ENCODE measurements around the gene PIP5K1B. TPM values are rescaled to one million over a fixed set of nuclear protein-coding genes. Genes with fewer than 3 reads are reported as not detected.

Gene PIP5K1B
- total and polyA plus RNA-seq, 2 experiments from 2014 or later = 3.2 to 5.0 TPM

DNA sequence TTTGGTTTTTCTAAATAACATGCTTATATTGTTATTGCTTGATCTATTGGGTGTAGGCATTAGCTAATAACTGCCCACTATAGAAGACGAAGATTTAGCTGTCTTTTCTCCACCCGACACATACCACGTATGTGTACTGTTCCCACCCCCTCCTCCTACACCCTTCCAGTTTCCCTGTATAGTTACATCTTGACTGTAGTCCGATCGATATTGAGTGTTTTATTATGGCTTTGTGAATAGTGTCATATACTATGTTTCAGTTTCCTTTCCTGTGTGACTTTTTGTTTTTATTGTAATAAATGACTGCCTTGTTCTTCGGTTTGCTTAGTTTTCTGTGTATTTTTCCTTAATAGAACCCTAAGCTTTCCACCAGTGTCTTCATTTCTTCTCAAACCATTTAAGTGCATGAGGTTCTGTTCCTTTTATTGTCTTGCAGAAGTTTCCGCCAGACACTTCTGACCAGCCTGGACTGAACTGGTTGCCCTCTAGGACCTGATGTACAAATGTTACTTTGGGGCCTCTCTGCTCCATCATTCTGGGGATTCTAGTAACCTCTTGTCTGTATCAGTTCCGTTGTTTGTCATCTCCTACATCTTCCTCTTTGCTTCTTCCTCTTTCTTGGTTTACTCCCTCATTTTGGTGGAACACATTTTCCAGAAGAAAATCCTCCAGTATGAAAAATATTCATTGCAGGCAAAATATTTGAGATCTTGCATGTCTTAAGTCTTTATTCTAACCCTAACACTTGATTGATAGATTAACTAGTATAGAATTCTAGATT lies 247.0 kb downstream of the PIP5K1B start:
- H3K27ac ChIP-seq = no peak overlapping the region
- no peak for DNase-seq (ENCODE audit: low read depth in 1 of 2, low spot score in 1 of 2)
- H3K4me3 ChIP-seq = no peak overlapping the region
- no peaks in the 10 kb centered on the region for H3K9me3 ChIP-seq (ENCODE audit: low read depth)
- H3K27me3 ChIP-seq = no peaks in the 10 kb centered on the region
- no peaks in the 10 kb centered on the region for H3K36me3 ChIP-seq
- H3K4me1 ChIP-seq (ENCODE audit: low read depth) = peaks cover 7% of the 10 kb centered on the region
- no peak for TF ChIP-seq CTCF (IDR thresholded peaks at IDR 0.05; ENCODE audit: low read depth, low read length)

DNA sequence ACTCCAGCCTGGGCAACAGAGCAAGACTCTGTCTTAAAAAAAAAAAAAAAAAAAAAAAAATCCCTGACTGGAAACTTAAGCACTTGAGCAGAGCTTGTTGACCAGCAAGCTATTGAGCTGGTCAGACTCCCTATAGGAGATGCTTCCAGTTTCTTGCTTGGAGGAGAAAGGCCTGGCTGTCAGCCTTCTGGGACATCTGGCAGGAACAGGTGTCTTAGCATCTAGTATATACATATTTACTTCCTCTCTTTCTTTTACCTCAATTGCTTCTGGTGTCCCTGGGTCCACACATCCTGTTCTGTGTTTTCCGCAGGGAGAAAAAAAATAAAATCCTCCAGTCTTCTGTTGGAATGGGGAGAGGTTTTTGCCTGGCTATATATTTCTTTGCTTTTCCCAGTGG lies 248.7 kb downstream of the PIP5K1B start:
- H3K27me3 ChIP-seq = no peaks in the 10 kb centered on the region
- no peaks in the 10 kb centered on the region for H3K9me3 ChIP-seq (ENCODE audit: low read depth)
- no peak overlapping the region for H3K27ac ChIP-seq
- no peaks in the 10 kb centered on the region for H3K4me1 ChIP-seq (ENCODE audit: low read depth)
- no peak for DNase-seq (ENCODE audit: low read depth in 1 of 2, low spot score in 1 of 2)
- no peak for TF ChIP-seq CTCF (IDR thresholded peaks at IDR 0.05; ENCODE audit: low read depth, low read length)
- H3K4me3 ChIP-seq = no peak overlapping the region
- H3K36me3 ChIP-seq = no peaks in the 10 kb centered on the region

GRCh38 chr9:68955330-68955729 lies 250.3 kb downstream of the PIP5K1B start:
- DNase-seq (ENCODE audit: low read depth in 1 of 2, low spot score in 1 of 2) = no peak
- TF ChIP-seq CTCF (IDR thresholded peaks at IDR 0.05; ENCODE audit: low read depth, low read length) = no peak
- Histone ChIP-seq H3K27ac (no peak overlapping the region), H3K9me3 (ENCODE audit: low read depth) (no peaks in the 10 kb centered on the region), H3K36me3 (no peaks in the 10 kb centered on the region), H3K27me3 (no peaks in the 10 kb centered on the region), H3K4me1 (ENCODE audit: low read depth) (no peaks in the 10 kb centered on the region), H3K4me3 (no peak overlapping the region)

DNA sequence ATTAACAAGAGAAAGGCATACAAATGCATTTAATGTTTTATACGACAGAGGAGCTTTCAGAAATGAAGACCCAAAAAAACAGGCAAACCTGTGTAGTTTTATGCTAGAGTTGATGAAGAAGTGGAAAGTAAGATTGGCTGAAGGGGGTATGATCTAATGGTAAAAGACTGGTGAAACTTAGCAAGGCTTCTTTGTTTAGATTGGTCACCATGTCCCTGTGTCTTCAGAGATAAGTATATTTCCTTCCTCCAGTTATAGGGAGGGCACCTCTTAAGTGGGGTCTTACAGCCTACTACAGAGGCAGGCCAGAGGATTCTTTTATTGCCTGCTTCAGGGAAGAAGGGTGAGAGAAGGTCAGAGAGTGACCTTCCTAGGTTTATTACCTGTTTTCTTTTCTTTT lies 252.4 kb downstream of the PIP5K1B start:
- Histone ChIP-seq H3K36me3 (no peaks in the 10 kb centered on the region), H3K4me1 (ENCODE audit: low read depth) (peaks cover 7% of the 10 kb centered on the region), H3K27ac (no peak overlapping the region), H3K9me3 (ENCODE audit: low read depth) (no peaks in the 10 kb centered on the region), H3K27me3 (no peaks in the 10 kb centered on the region), H3K4me3 (no peak overlapping the region)
- no peak for DNase-seq (ENCODE audit: low read depth in 1 of 2, low spot score in 1 of 2)
- no peak for TF ChIP-seq CTCF (IDR thresholded peaks at IDR 0.05; ENCODE audit: low read depth, low read length)

GRCh38 chr9:68961587-68961986 lies 256.5 kb downstream of the PIP5K1B start:
- H3K36me3 ChIP-seq = no peaks in the 10 kb centered on the region
- no peak overlapping the region for H3K4me3 ChIP-seq
- H3K4me1 ChIP-seq (ENCODE audit: low read depth) = peaks cover 7% of the 10 kb centered on the region
- H3K27me3 ChIP-seq = no peaks in the 10 kb centered on the region
- no peak for DNase-seq (ENCODE audit: low read depth in 1 of 2, low spot score in 1 of 2)
- no peaks in the 10 kb centered on the region for H3K9me3 ChIP-seq (ENCODE audit: low read depth)
- no peak overlapping the region for H3K27ac ChIP-seq
- no peak for TF ChIP-seq CTCF (IDR thresholded peaks at IDR 0.05; ENCODE audit: low read depth, low read length)

Data from cardiac muscle cell (in vitro differentiated cells and primary cell).